Neural cell (in vitro differentiated cells): ENCODE results near the gene CD151.

ENCODE experiments used
- CTCF ChIP-seq: fragments of 450-650 bp; IDR thresholded peaks from 2 replicates; pipeline ENCODE4 v1.5.1; 2014; ENCODE audit warnings: antibody characterized with exemption, mild to moderate bottlenecking, moderate library complexity; ENCODE audit not compliant: poor library complexity, severe bottlenecking
- EP300 ChIP-seq: fragments of 450-650 bp; conservative IDR thresholded peaks from 2 replicates; pipeline ENCODE4 v1.6.1; 2014; ENCODE audit warnings: antibody characterized with exemption, mild to moderate bottlenecking, moderate library complexity; ENCODE audit not compliant: poor library complexity, severe bottlenecking
- POLR2AphosphoS5 ChIP-seq: IDR thresholded peaks from 2 replicates; pipeline ENCODE4 v1.6.1; 2012
- RAD21 ChIP-seq: fragments of 450-650 bp; conservative IDR thresholded peaks from 2 replicates; pipeline ENCODE4 v1.6.1; 2014; ENCODE audit warnings: antibody characterized with exemption, mild to moderate bottlenecking, moderate library complexity
- REST ChIP-seq: IDR thresholded peaks from 2 replicates; pipeline ENCODE4 v1.6.1; 2012; ENCODE audit warnings: borderline replicate concordance
- SMC3 ChIP-seq: fragments of 450-650 bp; conservative IDR thresholded peaks from 2 replicates; pipeline ENCODE4 v1.6.1; 2014; ENCODE audit warnings: antibody characterized with exemption, mild to moderate bottlenecking, moderate library complexity; ENCODE audit not compliant: poor library complexity

- peak; percentile 83 for TF ChIP-seq CTCF
- no peak for TF ChIP-seq REST
- no peak for TF ChIP-seq EP300
- no peak for TF ChIP-seq POLR2AphosphoS5
- TF ChIP-seq SMC3 = peak; percentile 72
- TF ChIP-seq RAD21 = peak; percentile 81
Measured at GRCh38 chr11:848380-848931, 15.7 kb downstream of the CD151 start.
